GM18526 (cell line): Measurements from ENCODE around the gene SMCO1.

ENCODE experiments used
- POLR2A ChIP-seq: IDR thresholded peaks from 3 replicates; pipeline ENCODE4 v1.6.1; 2011; ENCODE audit not compliant: insufficient read length; ENCODE audit errors: extremely low read depth

Gene SMCO1

DNA sequence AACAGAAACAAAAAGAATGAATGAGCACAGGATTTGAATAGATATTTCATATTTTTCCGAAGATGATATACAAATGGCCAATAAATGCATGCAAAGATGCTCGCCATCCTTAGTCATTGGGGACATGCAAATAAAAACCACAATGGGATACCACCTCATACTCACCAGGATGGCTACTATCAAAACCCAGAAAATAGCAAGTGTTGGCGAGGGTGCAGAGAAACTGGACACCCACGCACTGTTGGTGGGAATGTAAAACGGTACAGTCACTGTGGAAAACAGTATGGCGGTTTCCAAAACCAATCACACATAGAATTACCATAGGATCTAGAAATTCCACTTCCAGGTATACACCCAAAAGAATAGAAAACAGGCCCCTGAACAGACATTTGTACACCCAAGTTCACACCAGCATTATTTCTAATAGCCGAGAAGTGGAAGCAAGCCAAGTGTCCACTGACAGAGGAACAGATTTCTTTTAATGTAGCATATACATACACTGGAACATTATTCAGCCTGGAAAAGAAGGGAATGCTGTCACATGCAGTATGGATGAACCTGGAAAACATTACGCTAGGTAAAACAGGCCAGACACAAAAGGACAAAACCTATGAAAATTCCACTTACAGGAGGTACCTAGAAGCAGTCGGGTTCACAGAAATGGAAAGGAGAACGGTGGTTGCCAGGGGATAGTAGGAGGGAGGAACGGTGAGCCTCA lies 15.2 kb downstream of the SMCO1 start:
- no peak for TF ChIP-seq POLR2A

DNA sequence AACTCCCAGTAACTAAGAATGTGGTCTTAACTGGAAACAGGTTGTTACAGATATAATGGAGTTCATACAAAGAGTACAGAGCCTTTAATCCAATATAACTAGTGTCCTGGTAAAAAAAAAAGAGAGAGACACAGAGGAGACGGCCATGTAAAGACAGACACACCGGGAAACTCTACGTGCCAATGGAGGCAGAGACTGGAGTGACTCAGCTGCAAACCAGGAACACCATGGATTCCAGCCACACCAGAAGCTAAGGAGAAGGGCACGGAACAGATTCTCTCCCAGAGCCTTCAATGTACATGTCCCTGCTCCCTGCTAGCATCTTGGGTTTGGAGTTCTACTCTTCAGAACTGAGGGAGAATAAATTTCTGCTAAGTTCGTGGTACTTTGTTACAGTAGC lies 16.1 kb downstream of the SMCO1 start:
- TF ChIP-seq POLR2A, result no peak

DNA sequence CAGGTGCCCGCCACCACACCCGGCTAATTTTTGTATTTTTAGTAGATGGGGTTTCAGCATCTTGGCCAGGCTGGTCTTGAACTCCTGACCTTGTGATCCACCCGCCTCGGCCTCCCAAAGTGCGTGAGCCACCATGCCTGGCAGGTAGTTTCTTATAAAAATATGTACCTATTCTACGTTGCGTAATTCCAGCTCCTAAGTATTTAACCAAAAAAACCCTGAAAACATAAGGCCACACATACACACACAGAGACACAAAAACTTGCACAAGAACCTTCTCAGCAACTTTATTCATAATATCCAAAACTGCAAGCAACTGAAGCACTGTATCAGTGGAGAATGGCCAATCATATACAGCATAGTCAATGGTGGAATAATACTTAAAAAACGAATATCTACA lies 16.8 kb downstream of the SMCO1 start:
- no peak for TF ChIP-seq POLR2A

DNA sequence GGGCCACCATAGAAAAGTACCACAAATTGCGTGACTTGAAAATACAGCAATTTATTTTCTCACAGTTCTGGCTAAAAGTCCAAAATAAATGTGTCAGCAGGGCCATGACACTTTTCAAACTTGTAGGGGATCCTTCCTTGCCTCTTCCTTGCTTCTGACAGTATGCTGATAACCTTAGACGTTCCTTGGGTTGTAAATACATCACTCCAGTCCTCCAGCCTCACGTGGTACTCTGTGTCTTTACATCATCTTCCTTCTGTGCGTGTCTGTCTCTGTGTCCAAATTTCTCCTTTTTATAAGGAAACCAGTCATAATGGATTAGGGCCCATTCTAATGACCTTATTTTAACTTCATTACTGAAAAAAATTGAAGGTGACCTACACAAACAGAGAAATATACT lies 19.0 kb downstream of the SMCO1 start:
- TF ChIP-seq POLR2A, result no peak

DNA sequence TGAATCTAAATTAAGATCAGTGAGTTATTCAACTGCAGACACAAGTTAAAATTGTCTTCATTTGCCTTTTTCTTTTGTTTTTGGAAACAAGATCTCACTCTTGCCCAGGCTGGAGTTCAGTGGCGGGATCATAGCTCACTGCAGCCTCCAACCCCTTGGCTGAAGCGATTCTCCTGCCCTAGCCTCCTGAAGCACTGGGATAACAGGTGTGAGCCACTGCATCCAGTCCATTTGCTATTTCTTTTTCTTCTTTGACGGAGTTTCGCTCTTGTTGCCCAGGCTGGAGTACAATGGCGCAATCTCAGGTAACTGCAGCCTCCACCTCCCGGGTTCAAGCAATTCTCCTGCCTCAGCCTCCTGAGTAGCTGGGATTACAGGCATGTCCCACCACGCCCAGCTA lies 21.9 kb downstream of the SMCO1 start:
- no peak for TF ChIP-seq POLR2A

DNA sequence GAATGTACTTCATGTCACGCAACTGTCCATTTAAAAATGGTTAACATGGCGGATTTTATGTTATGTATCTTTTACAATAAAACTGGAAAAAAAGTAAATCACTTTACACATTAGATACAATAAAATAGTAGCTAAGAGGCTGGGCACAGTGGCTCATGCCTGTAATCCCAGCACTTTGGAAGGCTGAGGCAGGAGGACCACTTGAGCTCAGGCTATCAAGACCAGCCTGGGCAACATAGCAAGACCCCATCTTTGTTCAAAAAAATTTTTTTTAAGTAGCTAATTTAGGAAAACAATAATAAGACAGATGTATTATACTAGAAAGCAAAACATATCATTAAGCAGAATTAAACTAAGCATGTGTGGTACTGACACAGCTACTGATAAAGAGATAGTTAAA lies 23.1 kb downstream of the SMCO1 start:
- no peak for TF ChIP-seq POLR2A

DNA sequence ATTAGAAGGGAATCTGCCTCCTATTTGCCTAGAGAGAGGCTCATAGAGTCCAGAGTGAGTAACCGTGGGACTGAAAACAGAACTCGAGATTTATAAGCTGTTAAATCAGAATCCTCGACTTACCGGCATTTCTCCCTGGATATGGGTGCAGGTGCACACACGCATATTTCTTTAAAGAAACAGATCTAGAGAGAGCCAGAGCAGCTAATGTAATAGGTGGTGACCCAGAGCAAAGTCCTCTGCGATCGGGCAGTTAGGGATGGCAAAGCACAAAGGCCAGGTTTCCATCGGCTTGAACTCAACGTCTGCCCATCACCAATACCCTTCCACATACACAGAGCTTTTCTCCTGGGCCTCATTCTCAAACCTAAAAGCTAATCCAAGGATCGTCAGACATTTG lies 25.4 kb downstream of the SMCO1 start:
- TF ChIP-seq POLR2A, result no peak

DNA sequence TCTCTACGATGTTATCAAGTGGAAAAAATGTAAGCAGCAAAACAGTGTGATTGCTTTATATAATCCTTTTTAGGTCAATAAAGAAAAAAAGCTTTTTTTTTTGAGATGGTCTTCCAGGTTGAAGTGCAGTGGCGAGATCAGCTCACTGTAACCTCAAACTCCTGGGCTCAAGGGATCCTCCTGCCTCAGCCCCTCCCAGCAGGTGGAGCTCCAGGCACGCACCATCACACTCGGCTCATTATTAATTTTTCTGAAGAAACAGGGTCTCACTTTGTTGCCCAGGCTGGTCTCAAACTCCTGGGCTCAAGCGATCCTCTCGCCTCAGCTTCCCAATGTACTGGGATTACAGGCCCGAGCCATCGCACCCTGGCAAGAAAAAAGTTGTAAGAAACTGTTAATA lies 28.9 kb downstream of the SMCO1 start:
- no peak for TF ChIP-seq POLR2A

DNA sequence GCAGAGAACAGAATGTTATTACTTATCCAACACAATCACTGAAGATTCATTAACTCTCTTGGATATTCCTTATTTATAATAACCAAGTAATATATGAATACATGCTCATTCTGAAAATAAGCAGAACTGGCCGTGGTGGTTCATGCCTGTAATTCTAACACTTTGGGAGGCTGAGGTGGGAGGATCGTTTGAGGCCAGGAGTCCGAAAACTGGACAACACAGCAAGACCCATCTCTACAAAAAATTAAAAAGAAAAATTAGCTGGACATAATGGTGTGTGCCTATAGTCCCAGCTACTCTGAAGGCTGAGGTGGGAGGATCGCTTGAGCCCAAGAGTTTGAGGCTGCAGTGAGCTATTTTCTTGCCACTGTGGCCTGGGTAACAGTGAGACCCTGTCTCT lies 37.5 kb downstream of the SMCO1 start:
- no peak for TF ChIP-seq POLR2A

DNA sequence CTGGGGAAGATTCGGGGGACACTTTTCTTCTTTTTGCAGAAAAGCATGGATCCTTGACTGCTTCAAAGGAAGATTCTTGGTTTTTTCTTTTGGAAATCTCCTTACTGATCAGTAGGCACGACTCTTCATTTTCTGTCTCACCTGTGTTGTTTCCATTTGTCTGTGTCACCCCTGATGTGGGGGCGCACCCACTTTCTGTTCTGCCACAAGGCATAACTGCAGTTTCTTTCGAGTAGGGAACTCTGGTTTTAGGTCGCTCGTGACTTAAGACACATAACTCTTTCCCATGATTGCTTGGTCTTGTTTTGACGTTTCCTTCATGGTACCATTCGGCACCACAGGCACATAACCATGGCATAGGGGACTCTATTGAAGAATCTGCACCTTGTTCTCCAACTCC lies 42.9 kb downstream of the SMCO1 start:
- TF ChIP-seq POLR2A, result no peak

DNA sequence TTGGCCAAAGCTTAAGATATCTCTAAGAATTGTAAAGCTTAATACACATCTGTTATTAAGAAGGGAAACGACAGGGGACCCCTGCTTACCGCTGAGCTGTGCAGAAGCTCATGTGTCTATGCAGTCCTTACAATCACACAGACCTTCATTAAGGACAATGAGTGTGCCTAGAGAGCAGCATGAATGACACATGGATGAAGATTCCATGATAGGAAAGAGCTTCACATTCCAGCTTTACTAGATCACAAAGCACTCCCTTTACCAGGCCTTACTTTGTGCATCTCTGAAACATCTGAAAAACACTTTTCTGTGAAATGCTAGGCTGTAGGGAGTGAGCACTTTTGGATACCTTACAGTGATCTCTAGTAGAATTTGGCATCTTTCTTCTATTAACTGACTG lies 43.6 kb downstream of the SMCO1 start:
- TF ChIP-seq POLR2A, result no peak

DNA sequence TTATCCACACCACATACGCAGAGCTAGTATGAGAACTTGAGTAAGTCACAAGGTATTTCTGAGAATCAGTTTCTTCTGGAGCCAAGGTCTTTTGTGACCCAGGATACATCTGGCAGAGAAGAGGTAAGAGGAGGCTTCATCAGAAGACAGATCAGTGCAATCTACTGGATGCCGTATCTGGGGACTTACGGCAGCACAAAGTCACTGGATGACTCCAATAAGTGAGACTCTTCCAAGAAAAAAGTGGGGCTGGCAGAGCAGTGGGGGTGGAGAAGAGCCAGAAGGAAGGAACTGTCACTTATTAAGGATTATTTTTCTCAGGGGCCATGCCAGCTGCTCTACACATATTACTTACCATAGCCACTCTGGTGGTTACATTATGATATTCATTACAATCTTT lies 51.3 kb downstream of the SMCO1 start:
- TF ChIP-seq POLR2A, result no peak

DNA sequence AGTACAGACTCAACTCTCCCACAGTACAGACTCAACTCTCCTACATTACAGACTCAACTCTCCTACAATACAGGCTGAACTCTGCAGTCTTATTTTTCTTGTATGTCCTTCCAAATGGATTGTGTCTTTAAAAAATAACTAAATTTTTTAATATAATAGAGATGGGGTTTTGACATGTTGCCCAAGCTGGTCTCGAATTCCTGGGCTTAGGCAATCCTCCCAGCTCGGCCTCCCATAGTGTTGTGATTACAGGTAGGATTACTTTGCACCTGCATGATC lies 51.7 kb downstream of the SMCO1 start:
- TF ChIP-seq POLR2A, result no peak

DNA sequence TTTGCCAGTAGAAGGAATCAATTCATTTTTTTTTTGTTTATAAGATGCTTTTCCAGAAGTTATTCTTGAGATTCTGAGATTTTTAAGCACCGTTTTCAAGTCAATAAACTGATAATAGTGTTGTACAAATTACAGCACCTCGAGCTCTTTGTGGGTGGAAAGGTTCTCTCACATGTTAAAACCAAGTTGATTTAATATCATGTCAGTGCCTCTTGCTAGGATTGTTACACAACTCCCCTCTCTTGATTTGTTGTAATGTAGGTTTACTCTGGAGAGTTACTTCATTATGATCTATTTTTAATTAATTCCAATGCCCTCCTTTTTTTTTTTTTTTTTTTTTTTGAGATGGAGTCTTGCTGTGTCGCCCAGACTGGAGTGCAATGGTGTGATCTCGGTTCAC lies 57.1 kb downstream of the SMCO1 start:
- TF ChIP-seq POLR2A, result no peak
